ENCODE results near the gene RNF2.

- TF ChIP-seq POLR2AphosphoS5 (IDR thresholded peaks at IDR 0.05; ENCODE audit: low read depth) (no peak), CTCF (IDR thresholded peaks at IDR 0.05; ENCODE audit: insufficient read depth, low read length) (no peak)
Measured at GRCh38 chr1:185105121-185105520, 59.8 kb downstream of the RNF2 start.
